ENCODE measurements around the gene WNT10A.

DNA sequence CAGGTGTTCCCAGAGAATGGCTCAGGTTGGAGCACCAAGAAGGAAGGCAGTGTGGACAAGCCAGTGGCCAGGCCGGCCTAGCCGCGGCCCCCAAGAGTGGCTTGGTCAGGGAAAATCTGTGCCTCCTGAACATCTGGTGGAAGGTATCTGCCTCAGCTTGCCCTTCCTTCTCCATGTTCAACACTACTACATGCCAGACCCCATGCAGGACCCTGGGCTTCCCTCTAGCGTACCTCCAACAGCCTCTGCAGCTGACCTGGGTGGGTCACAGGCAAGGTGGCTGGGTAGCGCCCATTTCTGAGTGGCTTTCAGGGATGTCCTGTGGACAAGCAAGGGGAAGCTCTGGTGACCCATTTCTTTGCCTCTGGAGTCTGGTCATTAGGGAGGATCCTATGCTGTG lies 7.7 kb downstream of the WNT10A start:
- TF ChIP-seq, protein P1, sequence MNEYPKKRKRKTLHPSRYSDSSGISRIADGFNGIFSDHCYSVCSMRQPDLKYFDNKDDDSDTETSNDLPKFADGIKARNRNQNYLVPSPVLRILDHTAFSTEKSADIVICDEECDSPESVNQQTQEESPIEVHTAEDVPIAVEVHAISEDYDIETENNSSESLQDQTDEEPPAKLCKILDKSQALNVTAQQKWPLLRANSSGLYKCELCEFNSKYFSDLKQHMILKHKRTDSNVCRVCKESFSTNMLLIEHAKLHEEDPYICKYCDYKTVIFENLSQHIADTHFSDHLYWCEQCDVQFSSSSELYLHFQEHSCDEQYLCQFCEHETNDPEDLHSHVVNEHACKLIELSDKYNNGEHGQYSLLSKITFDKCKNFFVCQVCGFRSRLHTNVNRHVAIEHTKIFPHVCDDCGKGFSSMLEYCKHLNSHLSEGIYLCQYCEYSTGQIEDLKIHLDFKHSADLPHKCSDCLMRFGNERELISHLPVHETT (tag by site-specific recombination; IDR thresholded peaks at IDR 0.05), result no peak
- TF ChIP-seq SALL2 (tag by site-specific recombination; IDR thresholded peaks at IDR 0.05; ENCODE audit: borderline replicate concordance), result no peak
- TF ChIP-seq ZBTB7A (tag by site-specific recombination; IDR thresholded peaks at IDR 0.05; ENCODE audit: low read depth), result no peak
- no peak for TF ChIP-seq CTCF (tag by site-specific recombination; IDR thresholded peaks at IDR 0.05)
- no peak for TF ChIP-seq TSHZ1 (tag by site-specific recombination; IDR thresholded peaks at IDR 0.05; ENCODE audit: borderline replicate concordance)
- no peak for TF ChIP-seq ZNF148 (tag by site-specific recombination; IDR thresholded peaks at IDR 0.05; ENCODE audit: borderline replicate concordance)
- TF ChIP-seq ZBTB20 (tag by site-specific recombination; IDR thresholded peaks at IDR 0.05), result no peak
- TF ChIP-seq ZFP3 (tag by site-specific recombination; IDR thresholded peaks at IDR 0.05; ENCODE audit: low read depth), result no peak
- TF ChIP-seq ZNF791 (tag by site-specific recombination; IDR thresholded peaks at IDR 0.05), result no peak
- TF ChIP-seq ZNF211 (tag by site-specific recombination; IDR thresholded peaks at IDR 0.05; ENCODE audit: low read depth), result no peak
- TF ChIP-seq, protein P2, sequence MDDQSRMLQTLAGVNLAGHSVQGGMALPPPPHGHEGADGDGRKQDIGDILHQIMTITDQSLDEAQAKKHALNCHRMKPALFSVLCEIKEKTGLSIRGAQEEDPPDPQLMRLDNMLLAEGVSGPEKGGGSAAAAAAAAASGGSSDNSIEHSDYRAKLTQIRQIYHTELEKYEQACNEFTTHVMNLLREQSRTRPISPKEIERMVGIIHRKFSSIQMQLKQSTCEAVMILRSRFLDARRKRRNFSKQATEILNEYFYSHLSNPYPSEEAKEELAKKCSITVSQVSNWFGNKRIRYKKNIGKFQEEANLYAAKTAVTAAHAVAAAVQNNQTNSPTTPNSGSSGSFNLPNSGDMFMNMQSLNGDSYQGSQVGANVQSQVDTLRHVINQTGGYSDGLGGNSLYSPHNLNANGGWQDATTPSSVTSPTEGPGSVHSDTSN (CRISPR knock-in tag; IDR thresholded peaks at IDR 0.05), result no peak
